CD4-positive, CD25-positive, alpha-beta regulatory T cell (primary cell): Measurements from ENCODE around the gene CACNA2D3. TPM values are rescaled to one million over a fixed set of nuclear protein-coding genes. Genes with fewer than 3 reads are reported as not detected.
"Not testable (repeated sequence)": the region's sequence is repeated elsewhere in the genome, so short reads cannot be mapped to it uniquely, and the experiment has no call there.

ENCODE experiments used
- ATAC-seq, 2 donors: fragments of 150-1000 bp; cut with Tn5 transposase; one replicate each; pipeline ENCODE4 v1.10.0; 2021; ENCODE audit warnings: low read depth in 2 of 2, moderate number of reproducible peaks in 2 of 2, moderate library complexity in 1 of 2
- DNase-seq, 3 donors: peaks; one replicate each; pipeline versions ENCODE4 v3.0.0 to v3.0.0-alpha.2; 2012 to 2022; ENCODE audit warnings: mixed read lengths in 1 of 3
- H3K27ac ChIP-seq: one replicate; pipeline ENCODE4 v1.7.0; 2013; ENCODE audit warnings: mild to moderate bottlenecking, low read length; ENCODE audit not compliant: insufficient read depth, poor library complexity, severe bottlenecking
- H3K27me3 ChIP-seq: one replicate; pipeline ENCODE4 v1.7.0; 2013; ENCODE audit warnings: low read length; ENCODE audit not compliant: control insufficient read depth, insufficient read depth
- H3K36me3 ChIP-seq: one replicate; pipeline ENCODE4 v1.7.0; 2013; ENCODE audit warnings: mild to moderate bottlenecking, low read length, moderate library complexity; ENCODE audit not compliant: control insufficient read depth, insufficient read depth
- H3K4me1 ChIP-seq: 2 replicates; pipeline ENCODE4 v1.7.0; 2013; ENCODE audit warnings: mild to moderate bottlenecking, low read length; ENCODE audit not compliant: insufficient read depth, control insufficient read depth, poor library complexity, severe bottlenecking
- H3K4me3 ChIP-seq: one replicate; pipeline ENCODE4 v1.7.0; 2013; ENCODE audit warnings: low read depth, mild to moderate bottlenecking, low read length, moderate library complexity
- H3K9me3 ChIP-seq, 2 experiments: 1 replicate in 1 of 2; 2 replicates in 1 of 2; pipeline ENCODE4 v1.7.0; 2013; ENCODE audit warnings: low read length in 2 of 2, mild to moderate bottlenecking in 1 of 2, moderate library complexity in 1 of 2; ENCODE audit not compliant: control insufficient read depth in 2 of 2
- H3K27ac Mint-ChIP-seq, 3 donors: one replicate each; pipeline ENCODE4 v1.8.0; 2020 to 2022; ENCODE audit warnings: mild to moderate bottlenecking in 3 of 3, mixed read lengths in 3 of 3, moderate library complexity in 2 of 3
- H3K27me3 Mint-ChIP-seq: one replicate; pipeline ENCODE4 v1.8.0; 2022; ENCODE audit warnings: mild to moderate bottlenecking, mixed read lengths
- H3K36me3 Mint-ChIP-seq: one replicate; pipeline ENCODE4 v1.8.0; 2020; ENCODE audit warnings: mixed read lengths
- H3K4me1 Mint-ChIP-seq, 4 donors: one replicate each; pipeline ENCODE4 v1.8.0; 2020 to 2022; ENCODE audit warnings: mixed read lengths in 4 of 4, mild to moderate bottlenecking in 1 of 4
- H3K4me3 Mint-ChIP-seq, 4 donors: one replicate each; pipeline ENCODE4 v1.8.0; 2020 to 2022; ENCODE audit warnings: mild to moderate bottlenecking in 4 of 4, mixed read lengths in 4 of 4, moderate library complexity in 3 of 4
- H3K9me3 Mint-ChIP-seq, 7 donors: one replicate each; pipeline ENCODE4 v1.8.0; 2020 to 2022; ENCODE audit warnings: mixed read lengths in 7 of 7, mild to moderate bottlenecking in 3 of 7, moderate library complexity in 2 of 7
- polyA plus RNA-seq, 4 donors: library from polyadenylated mRNA; unstranded; fragments of 300-500 nt; fragmentation: Illumina TruSeq; gene quantifications; one replicate each; pipeline ENCODE4 v1.2.3, GENCODE V29; 2021
- total RNA-seq: library from RNA; stranded (reverse); gene quantifications from one replicate; pipeline ENCODE4 v1.2.3, GENCODE V29; 2022

CACNA2D3 gene
- total and polyA plus RNA-seq, 5 donors from 2014 or later, result not detected

DNA sequence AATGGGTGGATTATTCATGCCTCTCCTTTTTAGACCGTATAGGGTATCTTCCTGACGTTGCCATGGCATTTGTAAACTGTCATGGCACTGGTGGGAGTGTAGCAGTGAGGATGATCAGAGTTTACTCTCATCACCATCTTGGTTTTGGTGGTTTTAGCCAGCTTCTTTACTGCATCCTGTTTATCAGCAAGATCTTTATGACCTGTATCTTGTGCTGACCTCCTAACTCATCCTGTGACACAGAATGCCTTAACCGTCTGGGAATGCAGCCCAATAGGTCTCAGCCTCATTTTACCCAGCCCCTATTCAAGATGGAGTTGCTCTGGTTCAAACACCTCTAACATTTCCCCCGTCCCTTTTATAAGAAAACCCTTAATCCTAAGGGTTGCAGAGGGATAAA lies 855.6 kb downstream of the CACNA2D3 start:
- H3K9me3 ChIP-seq, H3K36me3 Mint-ChIP-seq, H3K27ac Mint-ChIP-seq, H3K4me3 ChIP-seq, H3K27me3 Mint-ChIP-seq, H3K27me3 ChIP-seq, ATAC-seq, H3K4me1 ChIP-seq, H3K36me3 ChIP-seq, H3K27ac ChIP-seq, H3K4me1 Mint-ChIP-seq, H3K4me3 Mint-ChIP-seq, DNase-seq, H3K9me3 Mint-ChIP-seq: not testable (repeated sequence)

DNA sequence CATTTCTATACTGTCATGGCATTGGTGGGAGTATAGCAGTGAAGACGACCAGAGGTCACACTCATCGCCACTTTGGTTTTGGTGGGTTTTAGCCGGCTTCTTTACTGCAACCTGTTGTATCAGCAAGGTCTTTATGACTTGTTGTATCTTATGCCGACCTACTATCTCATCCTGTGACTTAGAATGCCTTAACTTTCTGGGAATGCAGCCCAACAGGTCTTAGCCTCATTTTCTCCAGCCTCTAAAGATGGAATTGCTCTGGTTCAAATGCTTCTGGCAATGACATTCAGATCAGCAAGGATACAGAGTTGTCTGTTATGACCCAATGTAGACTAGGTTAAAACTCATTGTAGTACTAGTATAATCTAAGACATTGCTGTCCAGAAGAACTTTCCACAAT lies 860.5 kb downstream of the CACNA2D3 start:
- Mint-ChIP-seq H3K27ac (no peak overlapping the region), H3K4me3 (no peak overlapping the region), H3K9me3 (peaks cover 0 to 7% (median 2%) of the 10 kb centered on the region in 7 donors), H3K27me3 (no peaks in the 10 kb centered on the region), H3K4me1 (no peaks in the 10 kb centered on the region), H3K36me3 (no peaks in the 10 kb centered on the region)
- Histone ChIP-seq H3K9me3 (no peaks in the 10 kb centered on the region), H3K36me3 (no peaks in the 10 kb centered on the region), H3K4me1 (no peaks in the 10 kb centered on the region), H3K4me3 (no peak overlapping the region), H3K27me3 (no peaks in the 10 kb centered on the region), H3K27ac (no peak overlapping the region)
- ATAC-seq (no peak), DNase-seq (no peak)

DNA sequence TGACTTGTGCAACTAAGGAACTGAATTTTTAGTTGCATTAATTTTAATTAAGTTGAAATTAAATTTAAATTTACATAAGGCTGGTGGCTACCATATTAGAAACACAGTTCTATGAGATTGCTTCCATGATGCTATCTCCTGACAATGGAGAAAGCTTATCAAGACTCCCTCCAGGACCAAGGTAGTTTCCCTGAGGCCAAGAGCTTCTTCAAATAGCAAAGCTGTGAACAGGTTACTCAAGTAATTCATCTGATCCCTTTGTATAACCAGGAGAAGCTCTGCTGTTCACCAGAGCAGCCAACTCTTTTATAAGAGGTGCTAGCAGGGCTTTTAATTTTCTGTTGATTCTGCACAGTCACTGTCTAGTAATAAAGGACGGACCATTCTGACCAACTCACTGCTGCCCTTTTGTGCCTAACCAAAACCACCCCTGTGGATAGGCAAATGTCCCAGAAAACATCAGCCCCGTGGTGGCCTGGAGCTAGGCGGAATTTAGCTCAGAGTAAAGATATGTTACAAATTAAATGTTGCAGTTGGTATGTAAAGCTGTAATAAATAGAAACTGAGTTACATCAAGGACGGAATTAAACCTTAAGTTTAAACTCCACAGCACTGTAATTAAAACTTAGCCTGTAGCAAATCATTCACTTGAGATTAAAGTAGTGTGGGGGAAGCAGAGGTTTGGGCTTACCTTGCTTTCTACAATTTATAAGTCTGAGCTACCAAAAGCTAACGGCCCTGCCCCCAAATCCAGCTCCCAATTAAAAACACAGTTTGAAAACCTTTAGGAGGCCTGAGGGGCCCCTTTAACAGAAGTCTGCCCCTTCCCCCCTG lies 861.1 kb downstream of the CACNA2D3 start:
- ATAC-seq (no peak), DNase-seq (no peak)
- Mint-ChIP-seq H3K27me3 (no peaks in the 10 kb centered on the region), H3K36me3 (no peaks in the 10 kb centered on the region), H3K27ac (no peak overlapping the region), H3K4me1 (no peaks in the 10 kb centered on the region), H3K9me3 (peaks cover 0 to 7% (median 2%) of the 10 kb centered on the region in 7 donors), H3K4me3 (no peak overlapping the region)
- H3K27me3 ChIP-seq, result no peaks in the 10 kb centered on the region
- no peaks in the 10 kb centered on the region for H3K9me3 ChIP-seq
- no peaks in the 10 kb centered on the region for H3K36me3 ChIP-seq
- no peak overlapping the region for H3K27ac ChIP-seq
- H3K4me1 ChIP-seq, result no peaks in the 10 kb centered on the region
- no peak overlapping the region for H3K4me3 ChIP-seq

DNA sequence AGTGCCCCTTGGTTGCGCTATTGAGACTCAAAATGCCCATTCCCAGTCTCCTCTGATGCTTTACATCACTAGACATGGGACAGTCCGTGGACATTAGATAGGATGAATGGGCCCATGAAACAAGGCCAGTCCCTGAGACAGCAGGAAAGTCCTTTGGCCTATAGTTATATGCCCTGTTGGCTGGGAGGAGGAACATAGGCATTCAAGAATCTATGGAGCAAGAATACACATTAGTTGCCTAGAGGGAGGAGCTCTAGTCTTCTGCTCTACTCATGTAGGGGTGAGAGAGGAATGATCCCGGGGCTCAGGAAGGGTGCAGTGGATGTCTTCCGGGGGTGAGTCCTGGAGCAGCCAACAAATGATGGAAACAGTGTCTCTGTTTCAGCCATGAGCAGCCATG lies 863.5 kb downstream of the CACNA2D3 start:
- Histone ChIP-seq H3K4me3 (no peak overlapping the region), H3K9me3 (no peaks in the 10 kb centered on the region), H3K27ac (no peak overlapping the region), H3K4me1 (no peaks in the 10 kb centered on the region), H3K36me3 (no peaks in the 10 kb centered on the region), H3K27me3 (no peaks in the 10 kb centered on the region)
- H3K4me1 Mint-ChIP-seq, result no peaks in the 10 kb centered on the region
- no peak overlapping the region for H3K4me3 Mint-ChIP-seq
- no peak for ATAC-seq
- no peak for DNase-seq
- no peak overlapping the region for H3K27ac Mint-ChIP-seq
- no peaks in the 10 kb centered on the region for H3K36me3 Mint-ChIP-seq
- no peaks in the 10 kb centered on the region for H3K27me3 Mint-ChIP-seq
- H3K9me3 Mint-ChIP-seq, result peaks cover 0 to 11% (median 2%) of the 10 kb centered on the region in 7 donors

DNA sequence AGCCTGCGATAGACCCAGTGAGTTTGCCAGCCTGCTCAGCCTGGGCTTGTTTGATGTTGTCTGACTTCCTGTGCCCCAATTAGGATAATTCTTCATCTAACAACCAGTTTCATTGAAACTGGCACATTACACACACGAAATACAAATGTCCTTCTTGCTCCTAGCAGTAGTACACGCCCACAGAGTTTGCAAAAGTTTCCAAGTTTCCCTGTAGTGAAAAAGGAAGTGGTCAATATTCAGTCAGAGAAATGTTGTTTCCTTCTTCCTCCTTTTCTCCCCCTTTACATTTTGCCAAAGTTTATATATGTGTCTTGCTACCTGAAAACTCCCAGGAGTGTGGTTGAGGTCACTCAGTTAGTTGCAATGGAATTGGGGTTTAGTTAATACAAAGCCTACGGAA lies 863.9 kb downstream of the CACNA2D3 start:
- H3K27ac Mint-ChIP-seq, result no peak overlapping the region
- peaks cover 0 to 8% (median 2%) of the 10 kb centered on the region in 7 donors for H3K9me3 Mint-ChIP-seq
- H3K4me1 Mint-ChIP-seq, result no peaks in the 10 kb centered on the region
- Histone ChIP-seq H3K4me1 (no peaks in the 10 kb centered on the region), H3K27ac (no peak overlapping the region), H3K36me3 (no peaks in the 10 kb centered on the region), H3K9me3 (no peaks in the 10 kb centered on the region), H3K27me3 (no peaks in the 10 kb centered on the region), H3K4me3 (no peak overlapping the region)
- ATAC-seq (no peak), DNase-seq (no peak)
- no peaks in the 10 kb centered on the region for H3K27me3 Mint-ChIP-seq
- no peak overlapping the region for H3K4me3 Mint-ChIP-seq
- no peaks in the 10 kb centered on the region for H3K36me3 Mint-ChIP-seq

DNA sequence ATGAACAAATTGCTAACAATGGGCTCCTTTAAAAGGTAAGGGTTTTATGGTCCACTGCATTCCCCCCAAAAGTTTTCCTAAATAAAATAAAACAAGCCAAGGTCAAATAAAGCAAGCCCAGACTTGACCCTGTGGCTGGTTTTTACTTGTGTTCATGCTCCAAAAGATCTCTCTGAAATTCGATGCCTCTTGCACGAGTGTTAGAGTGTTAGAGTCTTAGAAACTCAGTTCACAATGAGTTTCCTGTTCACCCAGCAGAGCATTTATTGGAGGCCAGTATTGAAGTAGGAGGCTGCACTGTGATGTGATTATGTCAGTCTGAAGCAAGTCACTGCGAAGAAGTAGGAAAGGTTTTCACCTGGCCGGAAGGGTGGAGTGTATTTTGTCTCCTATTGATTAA lies 865.4 kb downstream of the CACNA2D3 start:
- H3K36me3 ChIP-seq, result no peaks in the 10 kb centered on the region
- H3K27me3 ChIP-seq, result no peaks in the 10 kb centered on the region
- no peak overlapping the region for H3K27ac Mint-ChIP-seq
- no peak overlapping the region for H3K4me3 Mint-ChIP-seq
- H3K36me3 Mint-ChIP-seq, result no peaks in the 10 kb centered on the region
- no peaks in the 10 kb centered on the region for H3K27me3 Mint-ChIP-seq
- no peaks in the 10 kb centered on the region for H3K4me1 ChIP-seq
- no peaks in the 10 kb centered on the region for H3K9me3 ChIP-seq
- H3K27ac ChIP-seq, result no peak overlapping the region
- no peak for DNase-seq
- peaks cover 0 to 7% (median 2%) of the 10 kb centered on the region in 7 donors for H3K9me3 Mint-ChIP-seq
- no peaks in the 10 kb centered on the region for H3K4me1 Mint-ChIP-seq
- no peak overlapping the region for H3K4me3 ChIP-seq
- ATAC-seq, result no peak

DNA sequence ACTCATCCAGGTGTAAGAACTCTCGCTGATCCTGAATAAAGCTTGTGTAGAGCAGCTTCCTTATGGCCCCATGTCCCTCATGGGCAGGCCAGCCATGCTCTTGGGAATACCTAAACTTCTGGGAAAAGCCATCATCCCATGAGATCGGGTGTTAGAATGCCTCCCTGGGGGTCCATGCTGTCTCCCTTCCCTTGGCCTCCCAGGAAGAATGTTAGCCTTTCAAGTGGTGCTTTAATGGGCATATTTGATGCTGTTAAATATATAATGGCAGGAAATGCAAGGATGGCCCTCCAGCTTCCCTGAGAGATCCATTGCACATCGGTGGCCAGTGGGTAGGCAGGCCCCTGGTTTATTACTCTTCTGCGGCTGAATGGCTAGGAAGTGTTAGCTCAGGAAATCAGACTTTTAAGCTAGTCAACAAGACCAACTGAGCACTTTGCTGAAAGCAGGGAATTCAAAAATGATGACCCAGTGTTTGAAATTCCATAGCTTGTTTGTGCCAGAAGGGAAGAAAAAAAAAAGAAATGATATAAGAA lies 866.0 kb downstream of the CACNA2D3 start:
- no peak overlapping the region for H3K27ac Mint-ChIP-seq
- DNase-seq (no peak), ATAC-seq (no peak)
- no peaks in the 10 kb centered on the region for H3K27me3 ChIP-seq
- peaks cover 2 to 10% (median 6%) of the 10 kb centered on the region in 7 donors for H3K9me3 Mint-ChIP-seq
- no peaks in the 10 kb centered on the region for H3K4me1 ChIP-seq
- H3K4me3 Mint-ChIP-seq, result no peak overlapping the region
- H3K4me3 ChIP-seq, result no peak overlapping the region
- H3K36me3 ChIP-seq, result no peaks in the 10 kb centered on the region
- H3K36me3 Mint-ChIP-seq, result no peaks in the 10 kb centered on the region
- H3K27ac ChIP-seq, result no peak overlapping the region
- H3K27me3 Mint-ChIP-seq, result no peaks in the 10 kb centered on the region
- no peaks in the 10 kb centered on the region for H3K4me1 Mint-ChIP-seq
- no peaks in the 10 kb centered on the region for H3K9me3 ChIP-seq
